HG03558 (cell line): ENCODE results near the gene UBE2R2.
"Not testable (repeated sequence)": the region's sequence is repeated elsewhere in the genome, so short reads cannot be mapped to it uniquely, and the experiment has no call there.

Experiments used
- ATAC-seq: cut with Tn5 transposase; IDR thresholded peaks from one replicate; pipeline ENCODE4 v1.9.1; 2021; ENCODE audit warnings: moderate number of reproducible peaks; ENCODE audit not compliant: unreplicated experiment; ENCODE audit errors: extremely low read depth

Gene UBE2R2

DNA sequence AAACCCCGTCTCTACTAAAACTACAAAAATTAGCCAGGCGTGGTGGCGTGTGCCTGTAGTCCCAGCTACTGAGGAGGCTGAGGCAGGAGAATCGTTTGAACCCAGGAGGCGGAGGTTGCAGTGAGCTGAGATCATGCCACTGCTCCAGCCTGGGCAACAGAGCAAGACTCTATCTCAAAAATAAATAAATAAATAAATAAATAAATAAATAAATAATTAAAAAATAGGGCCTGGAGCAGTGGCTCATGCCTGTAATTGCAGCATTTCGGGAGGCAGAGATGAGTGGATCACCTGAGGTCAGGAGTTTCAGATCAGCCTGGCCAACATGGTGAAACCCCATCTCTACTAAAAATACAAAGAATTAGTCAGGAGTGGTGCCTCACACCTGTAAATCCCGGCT lies 145.5 kb downstream of the UBE2R2 start:
- ATAC-seq: not testable (repeated sequence)

DNA sequence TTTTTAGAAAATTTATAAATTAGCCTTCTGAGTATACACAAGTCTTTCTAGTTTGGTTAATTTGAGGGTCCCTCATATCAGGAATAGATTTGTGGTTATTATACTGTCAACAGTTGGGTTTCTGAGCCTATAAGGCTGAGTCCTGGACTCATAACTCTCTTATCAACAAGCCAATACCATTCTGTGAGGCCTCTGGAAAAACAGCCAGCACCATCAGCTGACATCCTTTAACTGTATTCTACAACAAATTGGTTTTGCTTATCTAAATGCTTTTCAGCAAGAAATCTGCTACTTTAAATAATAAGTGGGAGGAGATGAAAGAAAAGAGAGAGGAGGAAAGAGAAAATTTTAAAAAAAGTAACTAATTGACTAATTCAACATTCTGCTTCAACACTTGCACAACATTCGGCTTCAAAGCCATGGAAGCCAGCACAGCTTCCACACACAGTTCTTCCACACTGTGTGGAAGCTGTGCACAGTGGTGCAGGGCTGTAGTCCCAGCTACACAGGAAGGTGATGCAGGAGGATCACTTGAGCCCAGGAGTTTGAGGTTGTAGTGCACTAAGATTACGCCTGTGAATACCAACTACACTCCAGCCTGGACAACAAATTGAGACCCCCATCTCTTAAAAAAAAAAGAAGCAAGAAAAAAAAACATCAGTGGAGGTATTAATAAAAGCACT lies 147.3 kb downstream of the UBE2R2 start:
- ATAC-seq: no peak
